ENCODE data around the gene CXADR.
"Not testable (repeated sequence)": the region's sequence is repeated elsewhere in the genome, so short reads cannot be mapped to it uniquely, and the experiment has no call there.

The CXADR gene

DNA sequence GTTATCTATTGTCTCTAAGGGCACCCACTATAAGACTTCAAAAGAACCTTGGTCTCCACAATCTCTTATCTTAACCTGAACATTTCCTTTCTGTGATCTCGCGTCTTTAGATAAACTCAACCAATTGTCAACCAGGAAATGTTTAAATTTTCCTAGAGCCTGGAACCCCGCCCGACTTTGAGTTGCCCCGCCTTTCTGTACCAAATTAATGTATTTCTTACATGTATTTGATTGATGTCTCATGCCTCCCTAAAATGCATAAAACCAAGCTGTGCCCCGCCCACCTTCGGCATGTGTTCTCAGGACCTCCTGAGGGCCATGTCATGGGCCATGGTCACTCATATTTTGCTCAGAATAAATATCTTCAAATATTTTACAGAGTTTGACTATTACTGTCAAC lies 5.9 kb upstream of the CXADR start:
- DNase-seq, result no peak

- no peak for DNase-seq
Measured at GRCh38 chr21:17507591-17507990, 5.3 kb upstream of the CXADR start.

DNA sequence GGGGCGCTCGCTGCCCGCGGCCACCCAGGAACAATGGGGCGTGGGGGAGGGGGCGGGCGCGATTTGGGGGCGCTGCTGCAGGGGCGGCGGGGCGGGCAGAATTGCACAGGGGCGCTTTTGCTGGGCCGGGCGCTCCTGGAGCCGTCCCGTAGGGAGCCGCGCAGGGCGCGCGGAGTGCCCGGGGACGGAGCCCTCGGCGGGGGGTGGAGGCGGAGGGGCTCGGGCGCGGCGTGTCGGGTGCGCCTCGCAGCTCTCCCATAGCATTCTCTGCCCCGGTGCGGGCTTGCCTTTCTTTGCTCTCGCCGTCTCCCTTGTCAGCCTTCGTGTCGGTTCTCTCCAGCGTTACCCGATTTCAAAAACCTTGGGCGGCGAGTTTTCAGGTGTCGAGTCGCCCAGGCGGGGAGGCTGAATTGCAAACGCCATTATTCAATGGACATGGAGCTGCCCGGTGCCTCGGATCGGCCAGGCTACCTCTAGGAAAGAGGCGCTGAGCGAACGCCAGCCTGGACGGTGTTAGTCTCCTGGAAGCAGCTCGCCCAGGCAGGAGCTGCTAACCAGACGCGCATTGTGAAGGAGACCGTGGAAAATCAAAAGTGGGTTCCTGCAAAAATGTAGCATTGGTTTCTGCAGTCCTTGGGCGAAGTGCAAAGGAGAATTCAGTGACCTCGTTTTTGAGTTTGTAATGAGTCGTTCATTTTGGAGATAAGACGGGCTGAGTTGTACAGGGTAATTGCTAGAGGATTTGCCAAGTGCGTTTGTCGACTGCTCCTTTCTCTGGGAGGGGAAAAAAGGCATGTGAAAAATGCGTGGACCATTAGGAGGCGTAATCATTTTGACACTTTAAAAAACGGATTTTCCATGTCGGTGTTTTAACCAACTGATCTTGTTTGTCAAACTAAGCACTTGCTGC lies 626 bp downstream of the CXADR start:
- DNase-seq, result peak; percentile 55

GRCh38 chr21:17514124-17514845 lies 1.4 kb downstream of the CXADR start:
- DNase-seq, result no peak

- DNase-seq, result not testable (repeated sequence)
Measured at GRCh38 chr21:17517008-17517407, 4.2 kb downstream of the CXADR start.

DNA sequence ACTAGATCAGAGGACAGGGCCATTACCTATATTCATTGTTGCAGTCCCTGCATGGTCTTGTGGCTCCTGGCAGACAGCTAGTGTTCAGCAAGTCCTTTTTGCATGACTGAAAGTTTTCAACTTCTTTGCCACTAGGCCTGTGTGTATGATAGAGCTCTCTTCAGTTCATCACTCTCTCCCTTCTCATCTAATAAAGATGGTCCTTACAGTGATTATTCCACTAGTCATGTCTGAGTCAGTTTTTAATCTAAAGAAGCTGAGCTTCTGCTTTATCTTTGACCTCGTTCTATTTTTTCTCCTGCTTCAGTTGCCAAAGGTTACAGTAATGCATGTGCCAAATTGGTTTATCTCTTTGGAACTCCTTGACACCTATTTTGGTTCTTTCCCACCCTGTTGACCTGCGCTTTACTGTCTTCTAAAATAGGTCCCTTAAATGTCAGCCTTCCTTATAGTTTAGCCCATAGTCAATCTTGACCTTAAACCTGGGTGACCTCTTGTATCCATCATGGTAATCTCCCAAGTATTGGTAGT lies 6.4 kb downstream of the CXADR start:
- DNase-seq, result no peak

DNA sequence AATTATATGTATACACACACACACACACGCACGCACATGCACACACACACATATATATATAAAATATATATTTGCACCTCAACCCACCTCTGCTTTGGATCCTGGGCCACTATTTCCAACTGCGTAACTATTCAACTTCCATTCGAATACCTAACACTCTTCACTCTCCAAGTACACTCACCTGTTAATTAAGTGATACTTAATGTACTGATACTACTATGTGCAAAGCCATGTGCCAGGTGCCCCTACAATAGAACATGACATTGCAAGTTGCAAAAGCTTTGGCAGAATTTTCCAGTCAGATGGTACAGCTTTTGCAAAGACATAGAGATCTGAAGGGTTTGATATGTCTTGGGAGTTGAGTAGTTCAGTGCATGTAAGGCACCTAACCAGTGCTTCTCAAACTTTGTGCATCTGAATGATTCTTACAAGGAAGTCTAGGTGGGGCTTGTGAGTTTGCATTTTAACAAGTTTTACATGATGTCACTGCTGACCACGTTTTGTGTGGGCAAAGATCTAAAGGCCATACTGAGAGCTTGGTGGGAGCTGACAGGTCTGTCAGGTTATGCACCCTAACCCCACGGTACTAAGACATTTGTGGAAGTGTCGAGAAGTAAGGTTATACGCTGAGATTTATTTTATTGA lies 7.2 kb downstream of the CXADR start:
- DNase-seq, result no peak

DNA sequence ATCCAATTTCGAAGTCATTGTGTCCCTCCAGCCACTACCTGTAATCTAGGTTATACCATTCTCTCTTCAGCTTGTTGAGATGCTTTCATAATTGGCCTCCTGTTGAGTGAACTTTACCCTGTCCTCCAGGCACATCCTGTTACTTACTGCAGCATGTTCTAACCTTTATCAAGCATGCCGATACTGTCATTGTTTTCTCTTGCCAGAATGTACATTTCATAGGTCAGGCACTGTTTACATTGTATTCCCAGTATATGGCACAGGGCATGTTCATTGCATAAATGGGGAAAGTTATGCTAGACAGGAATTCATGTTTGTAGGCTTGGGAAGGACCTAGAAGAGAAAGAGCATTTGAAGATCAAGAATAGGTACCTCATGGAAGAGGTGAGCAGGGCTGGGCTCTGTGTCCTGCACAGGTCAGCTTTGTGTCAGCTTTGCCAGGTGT lies 10.2 kb downstream of the CXADR start:
- no peak for DNase-seq

DNA sequence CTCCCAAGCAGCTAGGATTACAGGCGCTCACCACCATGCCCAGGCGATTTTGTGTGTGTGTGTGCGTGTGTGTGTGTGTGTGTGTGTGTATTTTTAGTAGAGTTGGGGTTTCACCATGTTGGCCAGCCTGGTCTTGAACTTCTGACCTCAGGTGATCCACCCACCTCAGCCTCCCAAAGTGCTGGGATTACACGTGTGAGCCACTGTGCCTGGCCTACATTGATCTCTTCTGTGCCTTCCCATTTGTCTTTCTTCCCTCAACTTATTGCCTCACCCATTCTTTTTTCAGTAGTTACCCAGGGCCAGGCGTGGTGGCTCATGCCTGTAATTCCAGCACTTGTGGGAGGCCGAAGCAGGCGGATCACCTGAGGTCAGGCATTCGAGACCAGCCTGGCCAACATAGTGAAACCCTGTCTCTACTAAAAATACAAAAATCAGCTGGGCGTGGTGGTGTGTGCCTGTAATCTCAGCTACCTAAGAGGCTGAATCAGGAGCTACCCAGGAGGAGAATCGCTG lies 11.2 kb downstream of the CXADR start:
- not testable (repeated sequence) for DNase-seq

GRCh38 chr21:17524635-17525034 lies 11.8 kb downstream of the CXADR start:
- no peak for DNase-seq

GRCh38 chr21:17526776-17527175 lies 13.9 kb downstream of the CXADR start:
- no peak for DNase-seq

- DNase-seq, result no peak
Measured at GRCh38 chr21:17527240-17527639, 14.4 kb downstream of the CXADR start.

GRCh38 chr21:17527711-17528110 lies 14.9 kb downstream of the CXADR start:
- no peak for DNase-seq

GRCh38 chr21:17529648-17530047 lies 16.8 kb downstream of the CXADR start:
- DNase-seq, result no peak

- no peak for DNase-seq
Measured at GRCh38 chr21:17532292-17532691, 19.4 kb downstream of the CXADR start.

DNA sequence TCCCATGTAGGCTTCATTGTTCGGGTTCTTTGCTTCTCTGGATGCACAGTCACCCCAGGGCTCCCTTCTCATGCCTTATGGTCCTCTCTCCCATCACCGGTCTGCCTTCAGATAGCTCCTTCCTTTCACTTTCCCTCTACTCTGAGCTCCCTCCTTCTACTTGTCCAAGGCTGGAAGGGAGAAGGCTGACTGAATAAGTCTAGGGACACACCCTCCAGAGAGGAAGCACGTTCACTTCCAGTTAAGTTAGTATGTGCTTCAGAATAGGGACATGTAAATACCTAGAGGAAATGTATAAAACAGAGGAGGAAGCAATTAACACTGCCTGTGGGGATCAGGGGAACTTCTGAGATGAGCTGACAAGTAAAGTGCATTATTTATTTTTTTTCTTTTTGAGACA lies 23.5 kb downstream of the CXADR start:
- no peak for DNase-seq

GRCh38 chr21:17537299-17537698 lies 24.5 kb downstream of the CXADR start:
- DNase-seq, result no peak

- DNase-seq, result no peak
Measured at GRCh38 chr21:17538576-17538975, 25.7 kb downstream of the CXADR start.

DNA sequence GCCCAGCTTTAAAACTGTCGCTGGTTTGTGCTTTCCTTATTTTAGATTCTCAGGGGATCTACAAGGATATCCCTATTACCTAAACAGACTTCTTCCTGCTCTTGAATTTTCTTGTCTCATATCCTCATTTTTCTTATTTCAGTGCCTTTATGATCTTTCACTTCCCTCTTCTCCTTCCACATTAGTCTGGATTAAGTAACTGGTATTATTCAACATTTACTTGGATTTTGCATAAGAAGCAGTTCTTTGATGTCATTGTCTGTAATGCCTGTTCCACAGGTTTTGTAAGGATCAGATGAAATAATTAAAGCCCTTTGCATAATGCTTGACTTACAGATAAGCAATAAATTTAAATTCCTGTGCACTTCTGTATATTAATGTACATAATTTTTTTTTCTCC lies 26.5 kb downstream of the CXADR start:
- no peak for DNase-seq

GRCh38 chr21:17539743-17540341 lies 27.0 kb downstream of the CXADR start:
- no peak for DNase-seq

DNA sequence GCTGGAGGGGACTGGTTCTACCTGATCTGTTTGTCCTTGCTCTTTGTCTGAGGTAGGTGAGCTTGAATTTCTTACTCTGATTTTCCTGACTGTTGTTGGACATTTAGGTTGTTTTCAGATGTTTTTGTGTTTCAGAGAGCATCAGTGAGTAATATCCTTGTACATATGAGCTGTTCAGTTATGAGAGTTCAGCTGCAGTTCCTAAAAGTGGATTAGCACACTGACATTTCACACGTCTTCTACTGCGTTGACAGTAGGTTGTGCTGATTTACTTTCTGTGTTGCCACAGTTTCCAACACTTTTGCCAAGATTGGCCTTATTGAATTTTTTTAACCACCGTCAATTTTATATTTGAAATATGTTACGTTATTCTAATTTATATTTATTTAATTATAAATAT lies 27.7 kb downstream of the CXADR start:
- DNase-seq, result no peak

- DNase-seq, result peak; percentile 24
Measured at GRCh38 chr21:17542371-17543011, 29.6 kb downstream of the CXADR start.

Data from NCI-H1105 (cell line).